ENCODE results near the gene ITGB3. TPM values are rescaled to one million over a fixed set of nuclear protein-coding genes. Genes with fewer than 3 reads are reported as not detected.
A peak's percentile ranks its signal among the peaks of the same experiment; 100 is the strongest.

The ITGB3 gene
- total RNA-seq, 4 donors from 2014 or later, result 7.4 to 28.7 (median 23.5) TPM

DNA sequence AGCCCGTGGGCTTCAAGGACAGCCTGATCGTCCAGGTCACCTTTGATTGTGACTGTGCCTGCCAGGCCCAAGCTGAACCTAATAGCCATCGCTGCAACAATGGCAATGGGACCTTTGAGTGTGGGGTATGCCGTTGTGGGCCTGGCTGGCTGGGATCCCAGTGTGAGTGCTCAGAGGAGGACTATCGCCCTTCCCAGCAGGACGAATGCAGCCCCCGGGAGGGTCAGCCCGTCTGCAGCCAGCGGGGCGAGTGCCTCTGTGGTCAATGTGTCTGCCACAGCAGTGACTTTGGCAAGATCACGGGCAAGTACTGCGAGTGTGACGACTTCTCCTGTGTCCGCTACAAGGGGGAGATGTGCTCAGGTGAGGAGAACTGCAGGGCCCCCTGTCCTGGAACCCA lies 38.6 kb downstream of the ITGB3 start:
- Histone ChIP-seq H3K36me3 (no peaks in the 10 kb centered on the region), H3K4me1 (peaks cover 0 to 9% of the 10 kb centered on the region in 2 donors), H3K4me3 (no peak overlapping the region), H3K27me3 (no peaks in the 10 kb centered on the region), H3K9me3 (no peaks in the 10 kb centered on the region), H3K27ac (no peak overlapping the region)
- DNase-seq, result no peak
- intact Hi-C loops (cut with DNase I; ENCODE audit: low total_unique reads), result no loop called here
- TF ChIP-seq, protein P1, sequence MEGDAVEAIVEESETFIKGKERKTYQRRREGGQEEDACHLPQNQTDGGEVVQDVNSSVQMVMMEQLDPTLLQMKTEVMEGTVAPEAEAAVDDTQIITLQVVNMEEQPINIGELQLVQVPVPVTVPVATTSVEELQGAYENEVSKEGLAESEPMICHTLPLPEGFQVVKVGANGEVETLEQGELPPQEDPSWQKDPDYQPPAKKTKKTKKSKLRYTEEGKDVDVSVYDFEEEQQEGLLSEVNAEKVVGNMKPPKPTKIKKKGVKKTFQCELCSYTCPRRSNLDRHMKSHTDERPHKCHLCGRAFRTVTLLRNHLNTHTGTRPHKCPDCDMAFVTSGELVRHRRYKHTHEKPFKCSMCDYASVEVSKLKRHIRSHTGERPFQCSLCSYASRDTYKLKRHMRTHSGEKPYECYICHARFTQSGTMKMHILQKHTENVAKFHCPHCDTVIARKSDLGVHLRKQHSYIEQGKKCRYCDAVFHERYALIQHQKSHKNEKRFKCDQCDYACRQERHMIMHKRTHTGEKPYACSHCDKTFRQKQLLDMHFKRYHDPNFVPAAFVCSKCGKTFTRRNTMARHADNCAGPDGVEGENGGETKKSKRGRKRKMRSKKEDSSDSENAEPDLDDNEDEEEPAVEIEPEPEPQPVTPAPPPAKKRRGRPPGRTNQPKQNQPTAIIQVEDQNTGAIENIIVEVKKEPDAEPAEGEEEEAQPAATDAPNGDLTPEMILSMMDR (IDR thresholded peaks at IDR 0.05), result no peak
- no peak for TF ChIP-seq POLR2A (IDR thresholded peaks at IDR 0.05)

DNA sequence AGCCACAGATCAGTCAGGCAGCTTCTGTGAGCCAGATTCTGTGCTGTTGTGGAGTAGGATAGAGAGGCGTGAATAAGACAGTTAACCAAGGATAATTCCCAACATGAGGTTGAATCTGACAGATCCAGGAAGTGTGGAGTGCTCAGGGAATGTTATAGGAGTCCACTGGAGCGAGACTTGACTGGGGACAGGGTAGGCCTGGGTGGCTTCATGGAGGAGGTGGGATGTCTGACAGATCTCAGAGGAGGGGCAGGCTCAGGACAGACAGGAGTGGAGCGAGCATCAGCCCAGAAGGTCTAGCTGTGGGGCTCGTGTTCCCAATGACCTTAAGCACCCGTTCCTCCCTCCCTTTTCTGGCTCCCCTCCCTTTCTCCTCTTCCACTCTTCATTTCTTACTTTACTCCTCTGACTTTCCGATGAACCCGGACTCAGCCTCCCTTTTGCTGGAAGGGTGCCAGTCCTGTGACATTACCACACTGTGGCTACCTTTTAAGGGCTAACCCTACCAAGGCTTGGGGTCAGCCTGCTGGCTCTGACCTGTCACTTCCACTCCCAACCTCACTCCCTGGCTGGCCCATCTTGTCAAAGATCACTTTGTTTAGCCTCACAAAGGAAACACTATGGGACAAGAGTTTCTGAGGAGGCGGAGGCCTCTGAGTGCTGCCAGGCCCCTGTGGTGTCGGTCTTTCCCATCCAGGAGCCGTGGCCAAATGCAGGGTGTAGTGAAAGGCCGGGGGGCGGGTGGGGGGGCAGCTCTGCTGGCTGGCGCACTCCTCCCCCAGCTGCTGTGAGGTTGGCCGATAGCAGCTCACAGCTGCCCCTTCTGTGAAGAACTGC lies 41.6 kb downstream of the ITGB3 start:
- no peaks in the 10 kb centered on the region for H3K36me3 ChIP-seq
- intact Hi-C loops (cut with DNase I; ENCODE audit: low total_unique reads), result no loop called here
- TF ChIP-seq, protein P1 (IDR thresholded peaks at IDR 0.05), result no peak
- no peak for TF ChIP-seq POLR2A (IDR thresholded peaks at IDR 0.05)
- H3K9me3 ChIP-seq, result no peaks in the 10 kb centered on the region
- no peaks in the 10 kb centered on the region for H3K27me3 ChIP-seq
- peak overlapping the region; percentile 65 to 67 for H3K27ac ChIP-seq
- H3K4me3 ChIP-seq, result no peak overlapping the region
- H3K4me1 ChIP-seq, result peaks cover 0 to 9% of the 10 kb centered on the region in 2 donors
- DNase-seq, result no peak

DNA sequence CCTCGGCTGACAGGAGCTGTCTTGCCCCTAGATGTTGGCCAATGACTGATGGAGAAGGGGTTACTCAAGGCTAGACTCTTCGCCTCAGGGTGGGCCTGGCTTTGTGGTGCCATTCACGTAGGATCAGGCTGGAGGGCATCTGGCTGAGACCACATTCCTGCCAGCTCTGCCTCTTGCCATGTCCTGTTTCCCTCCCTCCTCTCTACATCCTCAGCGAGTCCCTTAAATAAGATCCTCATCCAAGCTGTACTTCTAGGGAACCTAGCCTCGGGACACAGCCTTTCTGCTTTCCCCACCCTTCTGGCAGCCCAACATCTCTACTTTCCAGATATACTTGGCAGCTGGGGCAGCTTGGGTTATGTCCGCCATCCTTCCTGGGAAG lies 42.2 kb downstream of the ITGB3 start:
- H3K36me3 ChIP-seq, result no peaks in the 10 kb centered on the region

DNA sequence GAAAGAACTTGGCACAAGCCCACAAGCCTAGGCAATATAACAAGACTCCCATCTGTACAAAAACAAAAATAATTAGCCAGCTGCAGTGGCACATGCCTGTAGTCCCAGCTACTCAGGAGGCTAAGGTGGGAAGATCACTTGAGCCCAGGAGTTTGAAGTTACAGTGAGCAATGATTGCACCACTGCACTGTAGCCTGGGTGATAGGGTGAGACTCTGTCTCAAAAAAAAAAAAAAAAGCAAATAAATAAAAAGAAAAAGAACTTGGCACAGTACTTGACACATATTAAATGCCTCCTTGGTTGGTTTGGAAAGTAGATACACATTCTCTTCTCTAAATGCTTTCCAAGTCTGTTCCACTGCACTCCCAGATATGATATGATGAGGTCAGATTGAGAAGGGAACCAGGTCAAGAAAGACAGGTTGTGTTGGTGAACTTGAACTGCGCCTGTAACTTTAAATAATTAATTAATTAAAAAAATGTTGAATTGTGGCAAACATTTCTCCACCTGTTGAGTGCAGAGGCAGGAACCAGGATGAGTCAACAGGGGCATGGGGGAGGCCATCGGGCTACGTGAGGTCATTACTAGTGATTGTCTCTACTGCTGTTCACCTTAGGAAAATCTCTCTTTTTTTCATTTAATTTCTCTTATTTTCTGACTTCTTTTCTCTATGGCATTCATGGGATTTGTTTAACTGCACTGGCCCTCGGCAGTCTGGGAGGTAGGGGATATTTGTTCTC lies 44.2 kb downstream of the ITGB3 start:
- no peaks in the 10 kb centered on the region for H3K27me3 ChIP-seq
- TF ChIP-seq, protein P1 (IDR thresholded peaks at IDR 0.05), result no peak
- TF ChIP-seq POLR2A (IDR thresholded peaks at IDR 0.05), result no peak
- intact Hi-C loops (cut with DNase I; ENCODE audit: low total_unique reads), result no loop called here
- no peak overlapping the region for H3K4me3 ChIP-seq
- H3K36me3 ChIP-seq, result no peaks in the 10 kb centered on the region
- peak overlapping the region in 1 of 2 donors; percentile 45 for H3K27ac ChIP-seq
- H3K9me3 ChIP-seq, result no peaks in the 10 kb centered on the region
- peaks cover 0 to 9% of the 10 kb centered on the region in 2 donors for H3K4me1 ChIP-seq
- DNase-seq, result no peak

More for the DNA sequence above, 42.2 kb downstream of the ITGB3 start:
- TF ChIP-seq POLR2A (IDR thresholded peaks at IDR 0.05), result no peak
- TF ChIP-seq, protein P1 (IDR thresholded peaks at IDR 0.05), result no peak
- H3K27me3 ChIP-seq, result no peaks in the 10 kb centered on the region
- no peak overlapping the region for H3K4me3 ChIP-seq
- intact Hi-C loops (cut with DNase I; ENCODE audit: low total_unique reads), result no loop called here
- H3K4me1 ChIP-seq, result peaks cover 0 to 9% of the 10 kb centered on the region in 2 donors
- no peaks in the 10 kb centered on the region for H3K9me3 ChIP-seq
- no peak for DNase-seq
- H3K27ac ChIP-seq, result peak overlapping the region; percentile 36 to 67

DNA sequence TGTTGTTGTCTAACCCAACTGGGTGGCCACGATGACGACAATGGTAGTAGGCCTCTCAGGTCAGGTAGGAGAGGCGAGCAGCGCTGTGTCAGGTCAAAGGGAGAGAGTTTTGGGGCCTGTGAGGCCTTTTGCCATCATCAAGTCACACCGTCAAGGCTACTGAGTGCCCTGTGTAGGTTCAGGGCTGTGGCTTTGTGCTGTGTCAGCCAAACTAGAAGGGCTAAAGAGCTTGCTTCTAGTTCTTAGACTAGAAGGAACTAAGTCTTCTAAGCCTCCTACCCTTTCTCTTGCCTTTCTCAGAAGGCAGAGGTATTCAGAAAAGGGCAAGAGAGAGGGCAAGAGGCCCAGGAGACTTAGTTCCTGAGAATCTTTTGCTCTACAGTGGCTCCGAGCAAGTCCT lies 45.1 kb downstream of the ITGB3 start:
- H3K36me3 ChIP-seq, result no peaks in the 10 kb centered on the region
- intact Hi-C loops (cut with DNase I; ENCODE audit: low total_unique reads), result no loop called here
- no peaks in the 10 kb centered on the region for H3K9me3 ChIP-seq
- H3K27me3 ChIP-seq, result no peaks in the 10 kb centered on the region
- peaks cover 0 to 9% of the 10 kb centered on the region in 2 donors for H3K4me1 ChIP-seq
- H3K4me3 ChIP-seq, result no peak overlapping the region
- TF ChIP-seq, protein P1 (IDR thresholded peaks at IDR 0.05), result no peak
- TF ChIP-seq POLR2A (IDR thresholded peaks at IDR 0.05), result no peak
- H3K27ac ChIP-seq, result no peak overlapping the region
- DNase-seq, result no peak

Data from uterus (tissue), 4 donors.